GM06990 (cell line): ENCODE measurements around the gene AKIP1.

Experiments
- DNase-seq: peaks from one replicate; pipeline ENCODE4 v3.0.0-alpha.2; 2011; ENCODE audit not compliant: insufficient read length; ENCODE audit errors: extremely low read depth
- H3K27me3 ChIP-seq: replicated peaks from 2 replicates; pipeline ENCODE4 v1.6.0; 2011; ENCODE audit warnings: low read length; ENCODE audit not compliant: control insufficient read depth, insufficient read depth
- H3K36me3 ChIP-seq: 2 replicates; pipeline ENCODE4 v1.5.1; 2011; ENCODE audit warnings: low read length; ENCODE audit not compliant: control insufficient read depth, insufficient read depth
- H3K4me3 ChIP-seq: replicated peaks from 2 replicates; pipeline ENCODE4 v1.5.1; 2011; ENCODE audit warnings: low read depth, mild to moderate bottlenecking, control low read depth, low read length
- CTCF ChIP-seq: IDR thresholded peaks from 2 replicates; pipeline ENCODE4 v1.5.1; 2011; ENCODE audit warnings: low read length, control low read depth, mild to moderate bottlenecking, inconsistent platforms; ENCODE audit not compliant: insufficient read depth, poor library complexity, severe bottlenecking

Gene AKIP1, protein sequence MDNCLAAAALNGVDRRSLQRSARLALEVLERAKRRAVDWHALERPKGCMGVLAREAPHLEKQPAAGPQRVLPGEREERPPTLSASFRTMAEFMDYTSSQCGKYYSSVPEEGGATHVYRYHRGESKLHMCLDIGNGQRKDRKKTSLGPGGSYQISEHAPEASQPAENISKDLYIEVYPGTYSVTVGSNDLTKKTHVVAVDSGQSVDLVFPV

GRCh38 chr11:8911029-8911823 is at the start of gene AKIP1:
Gene AKIP1, plus strand, starts transcription at chr11:8911189. Its CDS starts 261 bp downstream, at chr11:8911450.
- Histone ChIP-seq H3K4me3 (peak within 1 kb of the TSS; percentile 77), H3K36me3 (no peaks in the 10 kb centered on the region), H3K27me3 (no peaks in the 10 kb centered on the region)
- peak; percentile 90 for DNase-seq
- TF ChIP-seq CTCF: no peak

DNA sequence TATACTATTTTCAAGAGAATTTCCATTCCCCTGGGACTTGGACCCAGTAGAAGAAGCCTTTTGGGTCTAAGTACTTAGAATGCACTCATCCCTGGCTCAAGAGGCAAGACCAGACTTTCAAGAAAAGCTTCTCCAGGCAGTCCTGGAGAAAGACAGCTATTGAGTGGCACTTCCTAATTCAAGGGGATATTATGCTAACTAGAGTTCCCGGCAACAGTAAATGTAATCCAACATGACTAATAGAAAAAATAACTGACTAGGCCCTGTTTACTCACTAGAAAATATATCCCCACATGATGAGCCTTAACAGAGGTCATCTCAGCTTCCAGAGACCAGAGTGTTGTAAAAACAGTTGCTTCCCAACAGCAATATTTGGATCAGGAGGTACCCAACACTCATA is 47.2 kb upstream of the AKIP1 start:
- Histone ChIP-seq H3K36me3 (no peaks in the 10 kb centered on the region), H3K27me3 (no peaks in the 10 kb centered on the region; the same call in 1 of the 2 replicates), H3K4me3 (no peak overlapping the region)
- no peak for DNase-seq
- no peak for TF ChIP-seq CTCF

DNA sequence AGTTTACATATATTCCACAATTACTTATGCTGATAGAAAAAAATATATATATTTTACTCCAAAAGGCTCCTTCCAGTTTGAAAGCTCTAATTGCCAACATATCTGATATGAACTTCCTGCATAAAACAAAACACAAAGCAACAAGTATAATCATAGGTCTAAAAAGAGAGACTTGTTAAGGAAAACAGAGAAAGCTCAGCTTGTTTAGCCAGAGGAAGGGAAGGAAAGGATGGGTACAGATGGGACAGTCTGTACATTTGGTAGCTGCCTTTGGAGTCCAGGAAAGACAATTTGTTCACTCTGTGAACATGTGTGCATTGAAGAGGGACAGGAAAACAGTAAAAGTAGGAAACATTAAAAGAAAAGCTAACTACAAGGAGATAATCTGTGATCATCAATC is 45.7 kb upstream of the AKIP1 start:
- no peak for DNase-seq
- H3K36me3 ChIP-seq: no peaks in the 10 kb centered on the region
- H3K27me3 ChIP-seq: no peaks in the 10 kb centered on the region; the same call in 1 of the 2 replicates
- TF ChIP-seq CTCF: no peak
- H3K4me3 ChIP-seq: no peak overlapping the region

DNA sequence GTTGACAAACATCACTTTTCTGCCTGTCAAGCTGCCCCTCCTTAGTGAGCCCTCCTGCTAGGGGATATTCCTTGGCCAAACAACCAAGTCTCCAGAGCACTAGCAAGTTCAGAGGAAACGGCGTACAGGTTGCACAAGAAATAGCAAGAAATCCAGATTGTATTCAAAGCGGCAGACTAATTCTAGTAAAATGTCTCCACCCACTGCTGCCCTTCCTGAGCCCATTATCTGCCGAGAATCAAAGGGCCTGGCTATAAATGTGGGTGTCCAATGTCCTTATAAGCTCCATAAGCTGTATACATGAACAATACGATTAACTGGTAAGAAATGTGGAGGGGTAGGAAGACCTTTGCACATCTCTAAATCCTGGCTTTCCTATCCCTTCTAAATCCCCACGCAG is 44.0 kb upstream of the AKIP1 start:
- no peak for TF ChIP-seq CTCF
- H3K27me3 ChIP-seq: no peaks in the 10 kb centered on the region; the same call in 1 of the 2 replicates
- DNase-seq: no peak
- no peak overlapping the region for H3K4me3 ChIP-seq
- H3K36me3 ChIP-seq: no peaks in the 10 kb centered on the region

- DNase-seq: no peak
These were observed 42.9 kb upstream of the AKIP1 start for GRCh38 chr11:8867931-8868631.

More at GRCh38 chr11:8867931-8868631, 42.9 kb upstream of the AKIP1 start:
- Histone ChIP-seq H3K36me3 (no peaks in the 10 kb centered on the region), H3K27me3 (no peaks in the 10 kb centered on the region; the same call in 1 of the 2 replicates), H3K4me3 (no peak overlapping the region)
- TF ChIP-seq CTCF: no peak
